Caco-2 (cell line): ENCODE measurements around the gene HOXC13. TPM values are rescaled to one million over a fixed set of nuclear protein-coding genes. Genes with fewer than 3 reads are reported as not detected.

Source experiments
- BruUV-seq: library from RNA; stranded (reverse); fragments of 400-500 nt; replicated peaks from 2 replicates; lab custom pipeline; 2021; lab: Mats Ljungman, UMichigan
- CTCF ChIA-PET: fragments of 300-600 bp; sonication (Branson Sonifier 250); formaldehyde crosslinking; loops from one replicate; lab custom pipeline; 2022; ENCODE audit warnings: antibody characterized with exemption; lab: Charles Lee
- POLR2A ChIA-PET: fragments of 300-600 bp; sonication (Branson Sonifier 250); formaldehyde crosslinking; loops from one replicate; lab custom pipeline; 2022; ENCODE audit warnings: antibody characterized with exemption; lab: Charles Lee
- DNase-seq, 2 experiments: peaks; one replicate each; pipeline versions ENCODE4 v3.0.0 to v3.0.0-alpha.2; 2020 to 2022
- H3K27me3 ChIP-seq: replicated peaks from 2 replicates; pipeline ENCODE4 v1.6.0; 2011; ENCODE audit warnings: low read length; ENCODE audit not compliant: control insufficient read depth, insufficient read depth
- H3K36me3 ChIP-seq: 2 replicates; pipeline ENCODE4 v1.5.1; 2011; ENCODE audit warnings: low read length; ENCODE audit not compliant: control insufficient read depth, insufficient read depth
- H3K4me1 ChIP-seq: fragments of 250-450 bp; sonication (Bioruptor Pico); 2 replicates; pipeline ENCODE4 v1.5.1; 2020; ENCODE audit warnings: mild to moderate bottlenecking
- H3K4me3 ChIP-seq: 2 replicates; pipeline ENCODE4 v1.5.1; 2011; ENCODE audit warnings: low read depth, mild to moderate bottlenecking, control low read depth, low read length
- H3K9me3 ChIP-seq: fragments of 250-450 bp; sonication (Bioruptor Pico); 2 replicates; pipeline ENCODE4 v1.5.1; 2020; ENCODE audit warnings: mild to moderate bottlenecking, moderate library complexity
- H3K27ac Mint-ChIP-seq: one replicate; pipeline ENCODE4 v1.8.0; 2022; ENCODE audit warnings: mixed read lengths; ENCODE audit not compliant: unreplicated experiment
- H3K27me3 Mint-ChIP-seq: one replicate; pipeline ENCODE4 v1.8.0; 2022; ENCODE audit warnings: mixed read lengths; ENCODE audit not compliant: insufficient read depth, unreplicated experiment
- H3K36me3 Mint-ChIP-seq: one replicate; pipeline ENCODE4 v1.8.0; 2022; ENCODE audit warnings: mild to moderate bottlenecking, mixed read lengths; ENCODE audit not compliant: insufficient read depth, unreplicated experiment
- H3K4me1 Mint-ChIP-seq: one replicate; pipeline ENCODE4 v1.8.0; 2022; ENCODE audit warnings: low read depth, mixed read lengths; ENCODE audit not compliant: unreplicated experiment
- H3K4me3 Mint-ChIP-seq: one replicate; pipeline ENCODE4 v1.8.0; 2022; ENCODE audit warnings: mild to moderate bottlenecking, moderate library complexity, mixed read lengths; ENCODE audit not compliant: unreplicated experiment
- H3K9me3 Mint-ChIP-seq: one replicate; pipeline ENCODE4 v1.8.0; 2022; ENCODE audit warnings: mixed read lengths; ENCODE audit not compliant: unreplicated experiment
- CTCF ChIP-seq, 2 experiments: fragments of 200-600 bp in 1 of 2; IDR thresholded peaks; 1 replicate in 1 of 2; 2 replicates in 1 of 2; pipeline versions ENCODE4 v1.5.1 to v1.8.0; 2011 to 2022; ENCODE audit warnings: antibody characterized with exemption in 1 of 2, control low read depth in 1 of 2, inconsistent platforms in 1 of 2, low read depth in 1 of 2, low read length in 1 of 2, mild to moderate bottlenecking in 1 of 2, moderate library complexity in 1 of 2; ENCODE audit not compliant: insufficient read depth in 1 of 2, severe bottlenecking in 1 of 2, unreplicated experiment in 1 of 2
- intact Hi-C: fragments of 100-400 bp; cut with micrococcal nuclease; formaldehyde crosslinking; loops from one replicate; pipeline ENCODE4 v1.10.0; 2022; ENCODE audit not compliant: unreplicated experiment
- total RNA-seq: library from RNA; stranded (reverse); gene quantifications from 2 replicates; pipeline ENCODE4 v1.2.3, GENCODE V29; 2022

The HOXC13 gene
- total RNA-seq, 1 experiment from 2014 or later, result 6.4 TPM

GRCh38 chr12:53963434-53964314 lies 25.0 kb downstream of the HOXC13 start:
- no peaks in the 10 kb centered on the region for H3K27me3 Mint-ChIP-seq
- POLR2A ChIA-PET, result no interaction called here
- 0 out of 2 replicates have a peak, but pooled peaks cover 5% of the 10 kb centered on the region for H3K4me1 ChIP-seq

GRCh38 chr12:53964315-53964713 lies 25.7 kb downstream of the HOXC13 start:
- H3K9me3 Mint-ChIP-seq, result no peaks in the 10 kb centered on the region
- CTCF ChIA-PET, result no interaction called here
- no peaks in the 10 kb centered on the region for H3K36me3 Mint-ChIP-seq
- peaks cover 23% of the 10 kb centered on the region for H3K4me1 Mint-ChIP-seq
- H3K4me1 ChIP-seq, result 0 out of 2 replicates have a peak, but pooled peaks cover 5% of the 10 kb centered on the region
- no peaks in the 10 kb centered on the region for H3K27me3 Mint-ChIP-seq
- TF ChIP-seq CTCF (IDR thresholded peaks at IDR 0.05; ENCODE audit: insufficient read depth in 1 of 2, low read depth in 1 of 2, low read length in 1 of 2, severe bottlenecking in 1 of 2, unreplicated experiment in 1 of 2), result no peak
- no TSS peak for BruUV-seq
- no peaks in the 10 kb centered on the region for H3K27me3 ChIP-seq
- H3K36me3 ChIP-seq, result no peaks in the 10 kb centered on the region
- POLR2A ChIA-PET, result no interaction called here
- intact Hi-C loops, result no loop called here
- H3K4me3 ChIP-seq, result no peak overlapping the region
- no peak overlapping the region for H3K27ac Mint-ChIP-seq
- no peak overlapping the region for H3K4me3 Mint-ChIP-seq
- DNase-seq, result no peak
- H3K9me3 ChIP-seq, result no peaks in the 10 kb centered on the region

More at GRCh38 chr12:53963434-53964314, 25.0 kb downstream of the HOXC13 start:
- CTCF ChIA-PET, result no interaction called here
- TF ChIP-seq CTCF (IDR thresholded peaks at IDR 0.05; ENCODE audit: insufficient read depth in 1 of 2, low read depth in 1 of 2, low read length in 1 of 2, severe bottlenecking in 1 of 2, unreplicated experiment in 1 of 2), result no peak
- BruUV-seq, result no TSS peak
- H3K27ac Mint-ChIP-seq, result no peak overlapping the region
- Histone ChIP-seq H3K27me3 (no peaks in the 10 kb centered on the region), H3K36me3 (no peaks in the 10 kb centered on the region), H3K9me3 (no peaks in the 10 kb centered on the region), H3K4me3 (no peak overlapping the region)
- intact Hi-C loops, result no loop called here
- H3K4me1 Mint-ChIP-seq, result peaks cover 23% of the 10 kb centered on the region
- H3K9me3 Mint-ChIP-seq, result no peaks in the 10 kb centered on the region
- no peaks in the 10 kb centered on the region for H3K36me3 Mint-ChIP-seq
- H3K4me3 Mint-ChIP-seq, result no peak overlapping the region
- no peak for DNase-seq

- CTCF ChIA-PET, result no interaction called here
- no peaks in the 10 kb centered on the region for H3K36me3 Mint-ChIP-seq
- intact Hi-C loops, result no loop called here
- Histone ChIP-seq H3K36me3 (no peaks in the 10 kb centered on the region), H3K9me3 (no peaks in the 10 kb centered on the region), H3K4me3 (no peak overlapping the region), H3K27me3 (no peaks in the 10 kb centered on the region), H3K4me1 (0 out of 2 replicates have a peak, but pooled peaks cover 5% of the 10 kb centered on the region)
- H3K9me3 Mint-ChIP-seq, result no peaks in the 10 kb centered on the region
- POLR2A ChIA-PET, result no interaction called here
- no peak for TF ChIP-seq CTCF (IDR thresholded peaks at IDR 0.05; ENCODE audit: insufficient read depth in 1 of 2, low read depth in 1 of 2, low read length in 1 of 2, severe bottlenecking in 1 of 2, unreplicated experiment in 1 of 2)
- BruUV-seq, result no TSS peak
- H3K4me3 Mint-ChIP-seq, result no peak overlapping the region
- no peak overlapping the region for H3K27ac Mint-ChIP-seq
- H3K27me3 Mint-ChIP-seq, result no peaks in the 10 kb centered on the region
- no peak for DNase-seq
- H3K4me1 Mint-ChIP-seq, result peaks cover 23% of the 10 kb centered on the region
Observed at GRCh38 chr12:53965281-53966084, 26.9 kb downstream of the HOXC13 start.
